Kidney epithelial cell (primary cell): Measurements from ENCODE around the gene LPIN1. TPM values are rescaled to one million over a fixed set of nuclear protein-coding genes. Genes with fewer than 3 reads are reported as not detected.

Experiments
- DNase-seq: peaks from one replicate; pipeline ENCODE4 v3.0.0-alpha.2; 2010; ENCODE audit warnings: low read depth
- H3K27me3 ChIP-seq: 2 replicates; pipeline ENCODE4 v1.6.0; 2011; ENCODE audit warnings: low read length; ENCODE audit not compliant: control insufficient read depth, insufficient read depth
- H3K36me3 ChIP-seq: 2 replicates; pipeline ENCODE4 v1.5.1; 2011; ENCODE audit warnings: low read length; ENCODE audit not compliant: control insufficient read depth, insufficient read depth
- H3K4me3 ChIP-seq: 2 replicates; pipeline ENCODE4 v1.5.1; 2011; ENCODE audit warnings: low read depth, mild to moderate bottlenecking, control low read depth, low read length
- CTCF ChIP-seq: IDR thresholded peaks from 2 replicates; pipeline ENCODE4 v1.5.1; 2011; ENCODE audit warnings: mild to moderate bottlenecking, moderate library complexity, low read length, control low read depth, inconsistent platforms; ENCODE audit not compliant: insufficient read depth, poor library complexity, severe bottlenecking
- total RNA-seq: library from RNA; depleted of rRNA; stranded (reverse); fragments of >200 nt; gene quantifications from 2 replicates; pipeline ENCODE4 v1.2.3, GENCODE V29; 2015

LPIN1 gene
- total RNA-seq, 1 donor from 2014 or later: 23.6 TPM

GRCh38 chr2:11876436-11876835, 130.0 kb downstream of the LPIN1 start:
- no peaks in the 10 kb centered on the region for H3K36me3 ChIP-seq

DNA sequence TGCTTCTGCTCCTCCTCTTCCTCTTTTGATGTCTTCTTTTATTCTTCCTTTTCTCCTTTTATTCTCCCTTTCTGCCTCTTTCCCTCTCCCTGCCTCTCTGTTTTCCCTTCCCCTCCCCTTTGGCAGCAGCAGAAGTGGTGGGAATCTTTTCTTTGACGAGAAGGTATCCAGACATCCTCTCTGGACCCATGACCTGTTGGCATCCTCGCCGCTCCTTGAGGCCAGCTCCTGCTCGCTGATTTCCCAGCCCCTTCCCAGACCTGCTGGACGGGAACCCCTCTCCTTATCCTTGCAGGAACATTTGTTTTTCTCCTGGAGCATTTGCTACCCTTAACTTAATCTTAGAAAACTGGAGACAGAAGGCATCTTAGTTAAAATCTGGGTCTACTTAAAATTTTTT, 130.5 kb downstream of the LPIN1 start:
- H3K4me3 ChIP-seq: no peak overlapping the region
- no peak for DNase-seq
- H3K27me3 ChIP-seq: peaks cover 2% of the 10 kb centered on the region
- no peaks in the 10 kb centered on the region for H3K36me3 ChIP-seq
- TF ChIP-seq CTCF: no peak

More at GRCh38 chr2:11876436-11876835, 130.0 kb downstream of the LPIN1 start:
- no peak for TF ChIP-seq CTCF
- H3K4me3 ChIP-seq: no peak overlapping the region
- H3K27me3 ChIP-seq: peaks cover 2% of the 10 kb centered on the region
- no peak for DNase-seq

Other genes with a start within 250 kb of the LPIN1 start
- 2.8 and 4.8 TPM in 2 replicates for gene GREB1, start 212.6 kb upstream of the LPIN1 start, total RNA-seq
- not detected in 2 replicates for gene NTSR2, start 76.4 kb upstream of the LPIN1 start, total RNA-seq